Measurements from ENCODE around the gene SERPINB7. TPM values are rescaled to one million over a fixed set of nuclear protein-coding genes. Genes with fewer than 3 reads are reported as not detected.

The SERPINB7 gene
- total and polyA plus RNA-seq, 2 experiments from 2014 or later = not detected

DNA sequence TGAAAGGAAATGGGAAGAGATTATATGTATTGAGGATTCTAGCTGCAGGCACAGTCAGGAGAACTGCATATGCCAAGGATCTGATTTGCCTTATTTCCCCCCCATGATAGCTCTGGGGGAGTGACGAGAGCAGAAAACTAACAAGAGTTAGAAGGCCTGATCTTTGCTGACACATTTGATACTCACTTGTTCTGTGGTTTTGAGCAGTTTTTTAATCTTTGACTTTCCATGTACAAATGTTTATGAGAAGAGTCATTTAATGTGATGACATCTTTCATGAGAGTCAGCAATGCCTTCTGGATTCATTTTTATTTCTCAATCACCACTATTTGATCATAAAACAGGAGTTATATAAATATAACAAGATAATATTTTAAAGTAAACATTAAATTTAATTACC lies 12.7 kb upstream of the SERPINB7 start:
- H3K9me3 Mint-ChIP-seq = peaks cover 31% of the 10 kb centered on the region
- H3K27ac Mint-ChIP-seq = no peak overlapping the region
- H3K27me3 Mint-ChIP-seq (ENCODE audit: insufficient read depth, low read depth, poor library complexity) = no peaks in the 10 kb centered on the region
- H3K4me2 ChIP-seq = no peak overlapping the region
- no peak for DNase-seq (ENCODE audit: low spot score)
- TF ChIP-seq, protein P1, sequence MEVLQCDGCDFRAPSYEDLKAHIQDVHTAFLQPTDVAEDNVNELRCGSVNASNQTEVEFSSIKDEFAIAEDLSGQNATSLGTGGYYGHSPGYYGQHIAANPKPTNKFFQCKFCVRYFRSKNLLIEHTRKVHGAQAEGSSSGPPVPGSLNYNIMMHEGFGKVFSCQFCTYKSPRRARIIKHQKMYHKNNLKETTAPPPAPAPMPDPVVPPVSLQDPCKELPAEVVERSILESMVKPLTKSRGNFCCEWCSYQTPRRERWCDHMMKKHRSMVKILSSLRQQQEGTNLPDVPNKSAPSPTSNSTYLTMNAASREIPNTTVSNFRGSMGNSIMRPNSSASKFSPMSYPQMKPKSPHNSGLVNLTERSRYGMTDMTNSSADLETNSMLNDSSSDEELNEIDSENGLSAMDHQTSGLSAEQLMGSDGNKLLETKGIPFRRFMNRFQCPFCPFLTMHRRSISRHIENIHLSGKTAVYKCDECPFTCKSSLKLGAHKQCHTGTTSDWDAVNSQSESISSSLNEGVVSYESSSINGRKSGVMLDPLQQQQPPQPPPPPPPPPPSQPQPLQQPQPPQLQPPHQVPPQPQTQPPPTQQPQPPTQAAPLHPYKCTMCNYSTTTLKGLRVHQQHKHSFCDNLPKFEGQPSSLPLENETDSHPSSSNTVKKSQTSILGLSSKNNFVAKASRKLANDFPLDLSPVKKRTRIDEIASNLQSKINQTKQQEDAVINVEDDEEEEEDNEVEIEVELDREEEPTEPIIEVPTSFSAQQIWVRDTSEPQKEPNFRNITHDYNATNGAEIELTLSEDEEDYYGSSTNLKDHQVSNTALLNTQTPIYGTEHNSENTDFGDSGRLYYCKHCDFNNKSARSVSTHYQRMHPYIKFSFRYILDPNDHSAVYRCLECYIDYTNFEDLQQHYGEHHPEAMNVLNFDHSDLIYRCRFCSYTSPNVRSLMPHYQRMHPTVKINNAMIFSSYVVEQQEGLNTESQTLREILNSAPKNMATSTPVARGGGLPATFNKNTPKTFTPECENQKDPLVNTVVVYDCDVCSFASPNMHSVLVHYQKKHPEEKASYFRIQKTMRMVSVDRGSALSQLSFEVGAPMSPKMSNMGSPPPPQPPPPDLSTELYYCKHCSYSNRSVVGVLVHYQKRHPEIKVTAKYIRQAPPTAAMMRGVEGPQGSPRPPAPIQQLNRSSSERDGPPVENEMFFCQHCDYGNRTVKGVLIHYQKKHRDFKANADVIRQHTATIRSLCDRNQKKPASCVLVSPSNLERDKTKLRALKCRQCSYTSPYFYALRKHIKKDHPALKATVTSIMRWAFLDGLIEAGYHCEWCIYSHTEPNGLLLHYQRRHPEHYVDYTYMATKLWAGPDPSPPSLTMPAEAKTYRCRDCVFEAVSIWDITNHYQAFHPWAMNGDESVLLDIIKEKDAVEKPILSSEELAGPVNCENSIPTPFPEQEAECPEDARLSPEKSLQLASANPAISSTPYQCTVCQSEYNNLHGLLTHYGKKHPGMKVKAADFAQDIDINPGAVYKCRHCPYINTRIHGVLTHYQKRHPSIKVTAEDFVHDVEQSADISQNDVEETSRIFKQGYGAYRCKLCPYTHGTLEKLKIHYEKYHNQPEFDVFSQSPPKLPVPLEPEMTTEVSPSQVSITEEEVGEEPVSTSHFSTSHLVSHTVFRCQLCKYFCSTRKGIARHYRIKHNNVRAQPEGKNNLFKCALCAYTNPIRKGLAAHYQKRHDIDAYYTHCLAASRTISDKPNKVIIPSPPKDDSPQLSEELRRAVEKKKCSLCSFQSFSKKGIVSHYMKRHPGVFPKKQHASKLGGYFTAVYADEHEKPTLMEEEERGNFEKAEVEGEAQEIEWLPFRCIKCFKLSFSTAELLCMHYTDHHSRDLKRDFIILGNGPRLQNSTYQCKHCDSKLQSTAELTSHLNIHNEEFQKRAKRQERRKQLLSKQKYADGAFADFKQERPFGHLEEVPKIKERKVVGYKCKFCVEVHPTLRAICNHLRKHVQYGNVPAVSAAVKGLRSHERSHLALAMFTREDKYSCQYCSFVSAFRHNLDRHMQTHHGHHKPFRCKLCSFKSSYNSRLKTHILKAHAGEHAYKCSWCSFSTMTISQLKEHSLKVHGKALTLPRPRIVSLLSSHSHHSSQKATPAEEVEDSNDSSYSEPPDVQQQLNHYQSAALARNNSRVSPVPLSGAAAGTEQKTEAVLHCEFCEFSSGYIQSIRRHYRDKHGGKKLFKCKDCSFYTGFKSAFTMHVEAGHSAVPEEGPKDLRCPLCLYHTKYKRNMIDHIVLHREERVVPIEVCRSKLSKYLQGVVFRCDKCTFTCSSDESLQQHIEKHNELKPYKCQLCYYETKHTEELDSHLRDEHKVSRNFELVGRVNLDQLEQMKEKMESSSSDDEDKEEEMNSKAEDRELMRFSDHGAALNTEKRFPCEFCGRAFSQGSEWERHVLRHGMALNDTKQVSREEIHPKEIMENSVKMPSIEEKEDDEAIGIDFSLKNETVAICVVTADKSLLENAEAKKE (CRISPR knock-in tag; IDR thresholded peaks at IDR 0.05) = no peak
- no peak for TF ChIP-seq JUNB (IDR thresholded peaks at IDR 0.05; ENCODE audit: unreplicated experiment)
- no peak overlapping the region for H2AFZ ChIP-seq
- H3K27me3 ChIP-seq (ENCODE audit: insufficient read depth) = no peaks in the 10 kb centered on the region
- H3K4me1 ChIP-seq (ENCODE audit: insufficient read depth) = no peaks in the 10 kb centered on the region
- H3K36me3 Mint-ChIP-seq (ENCODE audit: low read depth) = peaks cover 14% of the 10 kb centered on the region
- H3K79me2 ChIP-seq (replicated peaks; ENCODE audit: insufficient read depth) = no peaks in the 10 kb centered on the region
- no peak for ATAC-seq
- peaks cover 7% of the 10 kb centered on the region; the same call in 1 of the 2 replicates for H3K9me2 ChIP-seq (ENCODE audit: insufficient read depth)
- H3K4me1 Mint-ChIP-seq = peaks cover 3% of the 10 kb centered on the region; the same call in 1 of the 3 replicates
- no peak overlapping the region for H3K27ac ChIP-seq (ENCODE audit: low read depth)
- no peak overlapping the region for H3K4me3 Mint-ChIP-seq
- no peaks in the 10 kb centered on the region for H4K20me1 ChIP-seq (replicated peaks; ENCODE audit: insufficient read depth)
- H3F3A ChIP-seq (replicated peaks; ENCODE audit: low read depth) = no peaks in the 10 kb centered on the region
- H3K4me3 ChIP-seq = no peak overlapping the region
- no peaks in the 10 kb centered on the region for H3K36me3 ChIP-seq (ENCODE audit: insufficient read depth)

DNA sequence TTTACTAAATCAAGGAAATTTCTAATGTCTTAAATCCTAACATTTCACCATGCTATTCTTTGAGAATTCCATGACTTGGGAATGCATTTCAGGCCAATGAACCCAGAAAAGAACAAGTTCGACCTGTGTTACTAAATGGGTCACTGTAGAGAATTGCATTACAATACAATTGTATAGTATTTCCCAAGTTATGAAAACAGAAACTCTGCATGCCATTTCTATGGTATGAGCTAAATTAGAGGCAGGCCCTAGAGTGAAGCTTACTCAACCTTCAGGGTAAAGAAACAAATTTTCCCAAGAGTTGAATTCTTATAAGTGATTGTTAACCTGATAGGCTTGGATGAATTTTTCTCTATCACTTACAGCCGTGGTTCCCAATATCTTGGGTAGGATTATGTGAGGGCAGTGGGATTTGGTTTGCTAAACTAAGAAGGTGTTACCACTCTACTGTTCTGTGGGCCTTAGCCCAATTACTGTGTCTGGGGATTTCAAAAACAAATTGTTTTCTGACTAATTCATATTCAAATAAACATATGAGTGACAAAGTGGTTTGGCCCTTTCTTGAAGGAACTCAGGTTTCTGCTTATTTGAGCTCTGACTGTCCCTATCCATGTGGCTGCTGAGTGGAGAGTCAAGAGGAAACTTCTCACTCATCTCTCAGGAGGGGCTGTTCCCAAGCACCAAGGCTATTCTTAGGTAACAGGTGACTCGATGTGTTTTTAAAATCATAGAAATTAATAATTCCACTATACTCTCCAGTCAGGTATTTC lies 11.2 kb upstream of the SERPINB7 start:
- H3K4me3 Mint-ChIP-seq = no peak overlapping the region
- ATAC-seq (no peak), DNase-seq (ENCODE audit: low spot score) (no peak)
- H2AFZ ChIP-seq = no peak overlapping the region
- H3K4me3 ChIP-seq = no peak overlapping the region
- peaks cover 14% of the 10 kb centered on the region for H3K36me3 Mint-ChIP-seq (ENCODE audit: low read depth)
- no peak overlapping the region for H3K27ac Mint-ChIP-seq
- H3K4me2 ChIP-seq = no peak overlapping the region
- no peaks in the 10 kb centered on the region for H3F3A ChIP-seq (replicated peaks; ENCODE audit: low read depth)
- peaks cover 3% of the 10 kb centered on the region; the same call in 1 of the 3 replicates for H3K4me1 Mint-ChIP-seq
- no peaks in the 10 kb centered on the region for H3K36me3 ChIP-seq (ENCODE audit: insufficient read depth)
- no peaks in the 10 kb centered on the region for H3K4me1 ChIP-seq (ENCODE audit: insufficient read depth)
- no peak overlapping the region for H3K27ac ChIP-seq (ENCODE audit: low read depth)
- H3K79me2 ChIP-seq (replicated peaks; ENCODE audit: insufficient read depth) = no peaks in the 10 kb centered on the region
- no peaks in the 10 kb centered on the region for H3K27me3 ChIP-seq (ENCODE audit: insufficient read depth)
- peaks cover 27% of the 10 kb centered on the region for H3K9me3 Mint-ChIP-seq
- H4K20me1 ChIP-seq (replicated peaks; ENCODE audit: insufficient read depth) = no peaks in the 10 kb centered on the region
- H3K9me2 ChIP-seq (ENCODE audit: insufficient read depth) = peaks cover 7% of the 10 kb centered on the region; the same call in 1 of the 2 replicates
- H3K27me3 Mint-ChIP-seq (ENCODE audit: insufficient read depth, low read depth, poor library complexity) = no peaks in the 10 kb centered on the region
- TF ChIP-seq, protein P2, sequence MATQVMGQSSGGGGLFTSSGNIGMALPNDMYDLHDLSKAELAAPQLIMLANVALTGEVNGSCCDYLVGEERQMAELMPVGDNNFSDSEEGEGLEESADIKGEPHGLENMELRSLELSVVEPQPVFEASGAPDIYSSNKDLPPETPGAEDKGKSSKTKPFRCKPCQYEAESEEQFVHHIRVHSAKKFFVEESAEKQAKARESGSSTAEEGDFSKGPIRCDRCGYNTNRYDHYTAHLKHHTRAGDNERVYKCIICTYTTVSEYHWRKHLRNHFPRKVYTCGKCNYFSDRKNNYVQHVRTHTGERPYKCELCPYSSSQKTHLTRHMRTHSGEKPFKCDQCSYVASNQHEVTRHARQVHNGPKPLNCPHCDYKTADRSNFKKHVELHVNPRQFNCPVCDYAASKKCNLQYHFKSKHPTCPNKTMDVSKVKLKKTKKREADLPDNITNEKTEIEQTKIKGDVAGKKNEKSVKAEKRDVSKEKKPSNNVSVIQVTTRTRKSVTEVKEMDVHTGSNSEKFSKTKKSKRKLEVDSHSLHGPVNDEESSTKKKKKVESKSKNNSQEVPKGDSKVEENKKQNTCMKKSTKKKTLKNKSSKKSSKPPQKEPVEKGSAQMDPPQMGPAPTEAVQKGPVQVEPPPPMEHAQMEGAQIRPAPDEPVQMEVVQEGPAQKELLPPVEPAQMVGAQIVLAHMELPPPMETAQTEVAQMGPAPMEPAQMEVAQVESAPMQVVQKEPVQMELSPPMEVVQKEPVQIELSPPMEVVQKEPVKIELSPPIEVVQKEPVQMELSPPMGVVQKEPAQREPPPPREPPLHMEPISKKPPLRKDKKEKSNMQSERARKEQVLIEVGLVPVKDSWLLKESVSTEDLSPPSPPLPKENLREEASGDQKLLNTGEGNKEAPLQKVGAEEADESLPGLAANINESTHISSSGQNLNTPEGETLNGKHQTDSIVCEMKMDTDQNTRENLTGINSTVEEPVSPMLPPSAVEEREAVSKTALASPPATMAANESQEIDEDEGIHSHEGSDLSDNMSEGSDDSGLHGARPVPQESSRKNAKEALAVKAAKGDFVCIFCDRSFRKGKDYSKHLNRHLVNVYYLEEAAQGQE (IDR thresholded peaks at IDR 0.05; ENCODE audit: unreplicated experiment) = no peak
- TF ChIP-seq, protein P3, sequence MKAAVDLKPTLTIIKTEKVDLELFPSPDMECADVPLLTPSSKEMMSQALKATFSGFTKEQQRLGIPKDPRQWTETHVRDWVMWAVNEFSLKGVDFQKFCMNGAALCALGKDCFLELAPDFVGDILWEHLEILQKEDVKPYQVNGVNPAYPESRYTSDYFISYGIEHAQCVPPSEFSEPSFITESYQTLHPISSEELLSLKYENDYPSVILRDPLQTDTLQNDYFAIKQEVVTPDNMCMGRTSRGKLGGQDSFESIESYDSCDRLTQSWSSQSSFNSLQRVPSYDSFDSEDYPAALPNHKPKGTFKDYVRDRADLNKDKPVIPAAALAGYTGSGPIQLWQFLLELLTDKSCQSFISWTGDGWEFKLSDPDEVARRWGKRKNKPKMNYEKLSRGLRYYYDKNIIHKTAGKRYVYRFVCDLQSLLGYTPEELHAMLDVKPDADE (IDR thresholded peaks at IDR 0.05) = no peak
- TF ChIP-seq NANOG (IDR thresholded peaks at IDR 0.05; ENCODE audit: borderline replicate concordance) = no peak
- no peak for TF ChIP-seq POLR2AphosphoS5 (IDR thresholded peaks at IDR 0.05; ENCODE audit: low read depth)
- TF ChIP-seq EZH2 (IDR thresholded peaks at IDR 0.05; ENCODE audit: low read depth, unreplicated experiment) = no peak
- no peak for TF ChIP-seq ZNF331 (CRISPR knock-in tag; IDR thresholded peaks at IDR 0.05; ENCODE audit: low read depth)
